HL-60 (cell line): ENCODE data around the gene POR.
"Not testable (repeated sequence)": the region's sequence is repeated elsewhere in the genome, so short reads cannot be mapped to it uniquely, and the experiment has no call there.

Source experiments
- DNase-seq, 2 experiments: peaks; one replicate each; pipeline ENCODE4 v3.0.0-alpha.2; 2010 to 2020; ENCODE audit warnings: low read depth in 1 of 2, low spot score in 1 of 2
- H3K27ac ChIP-seq: fragments of 250-450 bp; sonication (Bioruptor Pico); replicated peaks from 2 replicates; pipeline ENCODE4 v1.5.1; 2020; ENCODE audit warnings: mild to moderate bottlenecking, moderate library complexity
- H3K27me3 ChIP-seq: fragments of 250-450 bp; sonication (Bioruptor Pico); 2 replicates; pipeline ENCODE4 v1.5.1; 2021; ENCODE audit warnings: mild to moderate bottlenecking, moderate library complexity; ENCODE audit not compliant: insufficient read depth, poor library complexity, severe bottlenecking
- H3K4me3 ChIP-seq: replicated peaks from 2 replicates; pipeline ENCODE4 v1.5.1; 2011; ENCODE audit warnings: mild to moderate bottlenecking, control low read depth, low read length; ENCODE audit not compliant: insufficient read depth
- GABPA ChIP-seq: IDR thresholded peaks from 2 replicates; pipeline ENCODE4 v1.6.1; 2012; ENCODE audit warnings: low read depth
- POLR2AphosphoS5 ChIP-seq: IDR thresholded peaks from 2 replicates; pipeline ENCODE4 v1.6.1; 2012; ENCODE audit warnings: low read depth
- SPI1 ChIP-seq: IDR thresholded peaks from 2 replicates; pipeline ENCODE4 v1.6.1; 2012; ENCODE audit warnings: low read depth, mild to moderate bottlenecking, borderline replicate concordance
- TF ChIP-seq, protein P1 (sequence below): IDR thresholded peaks from one replicate; pipeline ENCODE4 v1.5.1; 2011; ENCODE audit warnings: low read length, control low read depth, inconsistent platforms; ENCODE audit not compliant: insufficient read depth
- TF ChIP-seq, protein P2 (sequence below): IDR thresholded peaks from 2 replicates; pipeline ENCODE4 v1.6.1; 2012; ENCODE audit warnings: low read depth; ENCODE audit not compliant: insufficient replicate concordance

The POR gene

DNA sequence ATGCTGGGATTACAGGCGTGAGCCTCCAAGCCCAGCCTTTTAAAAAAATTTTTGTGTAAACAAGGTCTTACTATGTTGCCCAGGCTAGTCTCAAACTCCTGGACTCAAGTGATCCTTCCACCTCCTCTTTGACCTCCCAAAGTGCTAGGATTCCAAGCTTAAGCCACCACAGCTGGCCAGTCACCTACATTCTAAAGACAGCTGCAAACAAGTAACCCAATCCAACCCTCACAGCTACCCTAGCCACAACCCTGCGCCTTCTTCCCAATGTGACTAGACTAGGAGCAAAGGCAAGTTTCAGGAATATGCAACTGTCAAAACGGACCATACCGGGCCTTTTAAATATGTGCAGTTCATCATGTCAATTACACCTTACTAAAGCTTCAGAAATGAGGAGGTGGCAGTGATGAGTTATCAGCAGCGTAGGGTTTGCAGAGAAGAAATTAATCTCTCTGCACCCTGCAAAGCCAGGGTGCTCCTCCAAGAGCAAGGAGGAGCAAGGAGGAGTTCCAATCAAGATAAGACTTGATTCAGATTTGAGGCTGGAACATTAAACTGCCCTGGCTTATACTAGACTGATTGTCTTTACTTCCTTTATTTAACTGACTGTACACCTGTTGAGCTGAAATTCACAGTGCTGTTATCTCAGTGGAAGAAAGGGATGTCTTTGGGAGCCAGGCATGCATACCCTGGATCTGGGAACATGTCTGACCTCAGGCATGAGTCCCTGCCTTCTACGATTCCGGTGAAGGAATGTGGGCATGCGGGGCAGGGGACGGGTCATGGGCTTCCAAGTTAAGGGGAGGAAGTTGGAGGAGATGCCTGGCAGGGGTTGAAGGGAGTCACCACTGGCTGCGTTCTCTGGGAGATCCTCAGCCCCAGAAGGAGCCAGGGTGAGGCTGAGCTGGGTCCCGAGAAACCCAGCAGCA, 95.0 kb downstream of the POR start:
- H3K4me3 ChIP-seq, result no peak overlapping the region
- TF ChIP-seq, protein P1, sequence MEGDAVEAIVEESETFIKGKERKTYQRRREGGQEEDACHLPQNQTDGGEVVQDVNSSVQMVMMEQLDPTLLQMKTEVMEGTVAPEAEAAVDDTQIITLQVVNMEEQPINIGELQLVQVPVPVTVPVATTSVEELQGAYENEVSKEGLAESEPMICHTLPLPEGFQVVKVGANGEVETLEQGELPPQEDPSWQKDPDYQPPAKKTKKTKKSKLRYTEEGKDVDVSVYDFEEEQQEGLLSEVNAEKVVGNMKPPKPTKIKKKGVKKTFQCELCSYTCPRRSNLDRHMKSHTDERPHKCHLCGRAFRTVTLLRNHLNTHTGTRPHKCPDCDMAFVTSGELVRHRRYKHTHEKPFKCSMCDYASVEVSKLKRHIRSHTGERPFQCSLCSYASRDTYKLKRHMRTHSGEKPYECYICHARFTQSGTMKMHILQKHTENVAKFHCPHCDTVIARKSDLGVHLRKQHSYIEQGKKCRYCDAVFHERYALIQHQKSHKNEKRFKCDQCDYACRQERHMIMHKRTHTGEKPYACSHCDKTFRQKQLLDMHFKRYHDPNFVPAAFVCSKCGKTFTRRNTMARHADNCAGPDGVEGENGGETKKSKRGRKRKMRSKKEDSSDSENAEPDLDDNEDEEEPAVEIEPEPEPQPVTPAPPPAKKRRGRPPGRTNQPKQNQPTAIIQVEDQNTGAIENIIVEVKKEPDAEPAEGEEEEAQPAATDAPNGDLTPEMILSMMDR, result no peak
- TF ChIP-seq, protein P2, sequence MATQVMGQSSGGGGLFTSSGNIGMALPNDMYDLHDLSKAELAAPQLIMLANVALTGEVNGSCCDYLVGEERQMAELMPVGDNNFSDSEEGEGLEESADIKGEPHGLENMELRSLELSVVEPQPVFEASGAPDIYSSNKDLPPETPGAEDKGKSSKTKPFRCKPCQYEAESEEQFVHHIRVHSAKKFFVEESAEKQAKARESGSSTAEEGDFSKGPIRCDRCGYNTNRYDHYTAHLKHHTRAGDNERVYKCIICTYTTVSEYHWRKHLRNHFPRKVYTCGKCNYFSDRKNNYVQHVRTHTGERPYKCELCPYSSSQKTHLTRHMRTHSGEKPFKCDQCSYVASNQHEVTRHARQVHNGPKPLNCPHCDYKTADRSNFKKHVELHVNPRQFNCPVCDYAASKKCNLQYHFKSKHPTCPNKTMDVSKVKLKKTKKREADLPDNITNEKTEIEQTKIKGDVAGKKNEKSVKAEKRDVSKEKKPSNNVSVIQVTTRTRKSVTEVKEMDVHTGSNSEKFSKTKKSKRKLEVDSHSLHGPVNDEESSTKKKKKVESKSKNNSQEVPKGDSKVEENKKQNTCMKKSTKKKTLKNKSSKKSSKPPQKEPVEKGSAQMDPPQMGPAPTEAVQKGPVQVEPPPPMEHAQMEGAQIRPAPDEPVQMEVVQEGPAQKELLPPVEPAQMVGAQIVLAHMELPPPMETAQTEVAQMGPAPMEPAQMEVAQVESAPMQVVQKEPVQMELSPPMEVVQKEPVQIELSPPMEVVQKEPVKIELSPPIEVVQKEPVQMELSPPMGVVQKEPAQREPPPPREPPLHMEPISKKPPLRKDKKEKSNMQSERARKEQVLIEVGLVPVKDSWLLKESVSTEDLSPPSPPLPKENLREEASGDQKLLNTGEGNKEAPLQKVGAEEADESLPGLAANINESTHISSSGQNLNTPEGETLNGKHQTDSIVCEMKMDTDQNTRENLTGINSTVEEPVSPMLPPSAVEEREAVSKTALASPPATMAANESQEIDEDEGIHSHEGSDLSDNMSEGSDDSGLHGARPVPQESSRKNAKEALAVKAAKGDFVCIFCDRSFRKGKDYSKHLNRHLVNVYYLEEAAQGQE, result no peak
- no peak for TF ChIP-seq POLR2AphosphoS5
- TF ChIP-seq GABPA, result no peak
- TF ChIP-seq SPI1, result no peak
- H3K27me3 ChIP-seq, result no peaks in the 10 kb centered on the region
- no peak overlapping the region for H3K27ac ChIP-seq
- DNase-seq, result no peak

DNA sequence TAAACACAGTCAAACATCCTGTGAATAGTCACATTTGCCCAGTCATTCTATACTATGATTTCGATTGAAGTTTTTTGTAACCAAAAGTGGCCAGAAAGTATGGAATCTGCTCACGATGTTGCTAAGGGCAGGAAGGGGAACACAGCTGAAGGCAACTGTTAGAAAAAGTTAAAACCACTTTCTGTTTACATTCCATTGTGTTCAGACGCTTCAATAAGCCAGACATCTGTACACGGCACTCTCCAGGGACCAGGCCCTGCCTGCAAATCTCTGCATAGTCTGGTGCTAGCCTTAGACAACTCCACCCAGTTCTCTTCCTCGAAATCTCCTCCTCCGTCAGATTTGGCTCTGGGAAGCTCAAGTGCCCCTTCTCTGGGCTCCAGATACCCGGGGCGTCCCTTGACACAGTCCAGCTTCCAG, 96.5 kb downstream of the POR start:
- DNase-seq, result no peak
- TF ChIP-seq, protein P1, result no peak
- TF ChIP-seq, protein P2, result no peak
- Histone ChIP-seq H3K4me3 (no peak overlapping the region), H3K27me3 (no peaks in the 10 kb centered on the region), H3K27ac (no peak overlapping the region)

DNA sequence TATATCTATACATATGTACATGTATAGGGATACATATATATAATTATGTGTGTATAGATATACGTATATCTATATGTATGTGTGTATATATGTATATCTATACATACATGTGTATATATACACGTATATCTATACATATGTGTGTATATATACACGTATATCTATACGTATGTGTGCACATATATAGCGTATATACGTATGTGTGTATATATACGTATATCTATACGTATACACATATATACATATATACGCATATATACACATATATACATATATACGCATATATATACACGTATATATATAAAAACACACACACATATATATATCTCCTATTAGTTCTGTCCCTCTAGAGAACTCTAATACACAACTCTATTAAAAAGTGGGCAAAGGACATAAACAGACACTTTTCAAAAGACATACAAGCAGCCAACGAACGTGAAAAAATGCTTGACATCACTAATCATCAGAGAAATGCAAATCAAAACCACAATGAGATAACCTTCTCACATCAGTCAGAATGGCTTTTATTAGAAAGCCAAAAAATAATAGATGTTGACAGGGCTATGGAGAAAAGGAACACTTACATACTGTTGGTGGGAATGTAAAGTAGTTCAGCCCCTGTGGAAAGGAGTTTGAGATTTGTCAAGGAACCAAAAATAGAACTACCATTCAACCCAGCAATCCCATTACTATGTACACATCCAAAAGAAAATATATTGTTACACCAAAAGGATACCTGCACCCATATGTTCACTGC, 101.4 kb downstream of the POR start:
- Histone ChIP-seq H3K27me3 (no peaks in the 10 kb centered on the region), H3K4me3 (no peak overlapping the region), H3K27ac (no peak overlapping the region)
- TF ChIP-seq, protein P1, result no peak
- no peak for TF ChIP-seq GABPA
- TF ChIP-seq, protein P2, result no peak
- no peak for TF ChIP-seq POLR2AphosphoS5
- no peak for TF ChIP-seq SPI1
- no peak for DNase-seq

DNA sequence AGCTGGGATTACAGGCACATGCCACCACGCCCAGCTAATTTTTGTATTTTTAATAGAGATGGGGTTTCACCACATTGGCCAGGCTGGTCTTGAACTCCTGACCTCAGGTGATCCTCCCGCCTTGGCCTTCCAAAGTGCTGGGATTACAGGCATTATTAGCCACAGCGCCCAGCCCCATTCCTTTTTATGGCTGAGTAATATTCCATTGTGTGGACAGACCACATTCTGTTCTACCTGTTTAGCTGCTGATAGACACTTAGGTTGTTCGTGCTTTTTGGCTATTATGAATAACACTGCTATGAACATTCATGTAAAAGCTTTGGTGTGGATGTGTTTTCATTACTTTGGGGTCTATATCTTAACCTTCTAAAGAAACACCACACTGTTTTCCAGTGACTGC, 103.6 kb downstream of the POR start:
- H3K4me3 ChIP-seq, H3K27ac ChIP-seq, H3K27me3 ChIP-seq, DNase-seq: not testable (repeated sequence)
